ENCODE data around the gene ZNF444.

The ZNF444 gene

GRCh38 chr19:56106993-56107392 lies 34.1 kb upstream of the ZNF444 start:
- Mint-ChIP-seq H3K4me3 (peak overlapping the region in 2 of 3 experiments; percentile 15 to 50), H3K27me3 (ENCODE audit: low read depth) (no peaks in the 10 kb centered on the region), H3K9me3 (no peaks in the 10 kb centered on the region), H3K36me3 (ENCODE audit: low read depth) (peaks cover 7% of the 10 kb centered on the region), H3K4me1 (peaks cover 46% of the 10 kb centered on the region), H3K27ac (peak overlapping the region; percentile 67 to 78 (median 68))
- TF ChIP-seq CTCF (IDR thresholded peaks at IDR 0.05; ENCODE audit: unreplicated experiment in 3 of 3) = no peak

GRCh38 chr19:56107626-56108351 lies 33.3 kb upstream of the ZNF444 start:
- Mint-ChIP-seq H3K9me3 (no peaks in the 10 kb centered on the region), H3K27ac (peak overlapping the region in 2 of 3 experiments; percentile 97), H3K27me3 (ENCODE audit: low read depth) (no peaks in the 10 kb centered on the region), H3K4me3 (peak overlapping the region in 1 of 3 experiments; percentile 59), H3K36me3 (ENCODE audit: low read depth) (peaks cover 5% of the 10 kb centered on the region), H3K4me1 (peaks cover 53% of the 10 kb centered on the region)
- no peak for TF ChIP-seq CTCF (IDR thresholded peaks at IDR 0.05; ENCODE audit: unreplicated experiment in 3 of 3)

GRCh38 chr19:56108447-56109195 lies 32.5 kb upstream of the ZNF444 start:
- Mint-ChIP-seq H3K27ac (peak overlapping the region; percentile 97), H3K4me3 (peak overlapping the region; percentile 53 to 80 (median 78)), H3K4me1 (peaks cover 62% of the 10 kb centered on the region), H3K27me3 (ENCODE audit: low read depth) (no peaks in the 10 kb centered on the region), H3K36me3 (ENCODE audit: low read depth) (peaks cover 5% of the 10 kb centered on the region), H3K9me3 (no peaks in the 10 kb centered on the region)
- no peak for TF ChIP-seq CTCF (IDR thresholded peaks at IDR 0.05; ENCODE audit: unreplicated experiment in 3 of 3)

- peak overlapping the region; percentile 97 for H3K27ac Mint-ChIP-seq
- H3K4me3 Mint-ChIP-seq = peak overlapping the region; percentile 53 to 80 (median 78)
- H3K27me3 Mint-ChIP-seq (ENCODE audit: low read depth) = no peaks in the 10 kb centered on the region
- no peak for TF ChIP-seq CTCF (IDR thresholded peaks at IDR 0.05; ENCODE audit: unreplicated experiment in 3 of 3)
- H3K9me3 Mint-ChIP-seq = no peaks in the 10 kb centered on the region
- H3K36me3 Mint-ChIP-seq (ENCODE audit: low read depth) = peaks cover 5% of the 10 kb centered on the region
- peaks cover 66% of the 10 kb centered on the region for H3K4me1 Mint-ChIP-seq
These were observed 31.9 kb upstream of the ZNF444 start for GRCh38 chr19:56109226-56109625.

- Mint-ChIP-seq H3K36me3 (ENCODE audit: low read depth) (peaks cover 5% of the 10 kb centered on the region), H3K4me3 (peak overlapping the region; percentile 44 to 76 (median 66)), H3K27ac (peak overlapping the region; percentile 97), H3K27me3 (ENCODE audit: low read depth) (no peaks in the 10 kb centered on the region), H3K9me3 (no peaks in the 10 kb centered on the region), H3K4me1 (peaks cover 68% of the 10 kb centered on the region)
- TF ChIP-seq CTCF (IDR thresholded peaks at IDR 0.05; ENCODE audit: unreplicated experiment in 3 of 3) = no peak
These were observed 30.3 kb upstream of the ZNF444 start for GRCh38 chr19:56110515-56111448.

Measured in nephron (organoid).